ENCODE measurements around the gene MYL11. TPM values are rescaled to one million over a fixed set of nuclear protein-coding genes. Genes with fewer than 3 reads are reported as not detected.
A peak's percentile ranks its signal among the peaks of the same experiment; 100 is the strongest.

The MYL11 gene
- total RNA-seq, 1 donor from 2014 or later: not detected

- no peak for DNase-seq (ENCODE audit: low spot score)
Observed at GRCh38 chr16:30369938-30370455, 4.6 kb upstream of the MYL11 start.

GRCh38 chr16:30370456-30371247 is 4.0 kb upstream of the MYL11 start, which contains the start of gene TBC1D10B:
TBC1D10B (minus strand) TSS chr16:30370494; CDS start chr16:30370183, 311 bp downstream.
- DNase-seq (ENCODE audit: low spot score): peak; percentile 98

GRCh38 chr16:30371248-30371816 is 3.3 kb upstream of the MYL11 start:
- no peak for DNase-seq (ENCODE audit: low spot score)

- DNase-seq (ENCODE audit: low spot score): no peak
Observed at GRCh38 chr16:30372038-30372712, 2.4 kb upstream of the MYL11 start.

GRCh38 chr16:30372725-30373124 is 1.9 kb upstream of the MYL11 start:
- DNase-seq (ENCODE audit: low spot score): no peak

- no peak for DNase-seq (ENCODE audit: low spot score)
Observed at GRCh38 chr16:30375864-30376263, 1.3 kb downstream of the MYL11 start.

GRCh38 chr16:30376461-30376902 is 1.9 kb downstream of the MYL11 start:
- no peak for DNase-seq (ENCODE audit: low spot score)

- no peak for DNase-seq (ENCODE audit: low spot score)
Observed at GRCh38 chr16:30377050-30377811, 2.6 kb downstream of the MYL11 start.

GRCh38 chr16:30377812-30378235 is 3.2 kb downstream of the MYL11 start:
- peak; percentile 96 for DNase-seq (ENCODE audit: low spot score)

GRCh38 chr16:30378236-30379157 is 3.9 kb downstream of the MYL11 start:
- peak; percentile 100 for DNase-seq (ENCODE audit: low spot score)

- DNase-seq (ENCODE audit: low spot score): no peak
Observed at GRCh38 chr16:30379158-30379783, 4.7 kb downstream of the MYL11 start.

- no peak for DNase-seq (ENCODE audit: low spot score)
Observed at GRCh38 chr16:30380072-30380802, 5.6 kb downstream of the MYL11 start.

GRCh38 chr16:30380803-30381208 is 6.2 kb downstream of the MYL11 start:
- no peak for DNase-seq (ENCODE audit: low spot score)

GRCh38 chr16:30381291-30382041 is 6.9 kb downstream of the MYL11 start:
- DNase-seq (ENCODE audit: low spot score): no peak

GRCh38 chr16:30382111-30382881 is 7.7 kb downstream of the MYL11 start, which contains the start of gene SEPTIN1:
SEPTIN1 (minus strand) TSS chr16:30382561; CDS start chr16:30382542, 19 bp downstream.
- DNase-seq (ENCODE audit: low spot score): no peak

GRCh38 chr16:30383521-30383920 is 8.9 kb downstream of the MYL11 start:
- DNase-seq (ENCODE audit: low spot score): no peak

- DNase-seq (ENCODE audit: low spot score): no peak
Observed at GRCh38 chr16:30394592-30395154, 20.1 kb downstream of the MYL11 start.
